Measurements from ENCODE around the gene AP5S1. TPM values are rescaled to one million over a fixed set of nuclear protein-coding genes. Genes with fewer than 3 reads are reported as not detected.

Gene AP5S1
- total RNA-seq, 1 experiment from 2014 or later = 18.3 TPM

- Histone ChIP-seq H3K36me3 (ENCODE audit: low read depth) (no peaks in the 10 kb centered on the region), H4K20me1 (ENCODE audit: insufficient read depth) (peaks cover 7% of the 10 kb centered on the region; the same call in 1 of the 2 replicates), H3K27ac (peak within 1 kb of the TSS; percentile 88), H3K9me2 (ENCODE audit: insufficient read depth) (no peaks in the 10 kb centered on the region), H3K79me2 (ENCODE audit: low read depth) (peaks cover 46% of the 10 kb centered on the region), H3K4me1 (replicated peaks; ENCODE audit: insufficient read depth) (peaks cover 54% of the 10 kb centered on the region), H3K4me3 (peak within 1 kb of the TSS; percentile 100), H2AFZ (peak within 1 kb of the TSS; percentile 99), H3K4me2 (peak within 1 kb of the TSS; percentile 99), H3K27me3 (ENCODE audit: insufficient read depth, low read depth) (no peaks in the 10 kb centered on the region), H3K9me3 (ENCODE audit: insufficient read depth, low read depth) (no peaks in the 10 kb centered on the region), H3F3A (ENCODE audit: insufficient read depth, low read depth) (peaks cover 36% of the 10 kb centered on the region; the same call in 1 of the 2 replicates)
- intact Hi-C loops (cut with micrococcal nuclease; ENCODE audit: unreplicated experiment) = loop anchor here (1.0 to 10.0 kb wide), 3 partner anchors 27 to 132 kb away; partner anchors contain the start of genes AP5S1, CENPB and SIGLEC1
- ChIA-PET CTCF (interaction anchor here (0.6 kb wide), 1 partner anchor 28 kb away, joined by 4 read pairs; no protein-coding TSS in a partner anchor), POLR2A (ENCODE audit: unreplicated experiment) (no interaction called here)
- TF ChIP-seq EZH2 (IDR thresholded peaks at IDR 0.05; ENCODE audit: low read depth) (no peak), CTCF (conservative IDR thresholded peaks at IDR 0.05) (no peak)
- BruUV-seq (replicated peaks) = no TSS peak
- DNase-seq = peak; percentile 66 to 91
Observed at GRCh38 chr20:3846740-3847428, 26.5 kb downstream of the AP5S1 start, which contains the start of gene MAVS. TSS of gene MAVS (plus strand) at chr20:3846834. CDS start at chr20:3854625, 7,791 bp downstream.

- H2AFZ ChIP-seq = peak overlapping the region; percentile 99
- intact Hi-C loops (cut with micrococcal nuclease; ENCODE audit: unreplicated experiment) = loop anchor here (2.0 to 10.0 kb wide), 2 partner anchors 61 to 133 kb away; partner anchors contain the start of genes CENPB and SIGLEC1
Observed at GRCh38 chr20:3847429-3847940, 27.1 kb downstream of the AP5S1 start.

More at GRCh38 chr20:3847429-3847940, 27.1 kb downstream of the AP5S1 start:
- Histone ChIP-seq H3K4me3 (peak overlapping the region; percentile 100), H3F3A (ENCODE audit: insufficient read depth, low read depth) (peaks cover 36% of the 10 kb centered on the region; the same call in 1 of the 2 replicates), H3K4me2 (peak overlapping the region; percentile 99), H3K9me2 (ENCODE audit: insufficient read depth) (no peaks in the 10 kb centered on the region), H3K4me1 (replicated peaks; ENCODE audit: insufficient read depth) (peaks cover 48% of the 10 kb centered on the region), H3K36me3 (ENCODE audit: low read depth) (no peaks in the 10 kb centered on the region), H3K27ac (peak overlapping the region; percentile 88), H4K20me1 (ENCODE audit: insufficient read depth) (peaks cover 10% of the 10 kb centered on the region; the same call in 1 of the 2 replicates), H3K9me3 (ENCODE audit: insufficient read depth, low read depth) (no peaks in the 10 kb centered on the region), H3K79me2 (ENCODE audit: low read depth) (peaks cover 50% of the 10 kb centered on the region), H3K27me3 (ENCODE audit: insufficient read depth, low read depth) (no peaks in the 10 kb centered on the region)
- TF ChIP-seq EZH2 (IDR thresholded peaks at IDR 0.05; ENCODE audit: low read depth) = no peak
- TF ChIP-seq CTCF (conservative IDR thresholded peaks at IDR 0.05) = no peak
- POLR2A ChIA-PET (ENCODE audit: unreplicated experiment) = no interaction called here
- CTCF ChIA-PET = interaction anchor here (0.6 kb wide), 1 partner anchor 29 kb away, joined by 4 read pairs; no protein-coding TSS in a partner anchor
- no peak for DNase-seq
- TSS peak; percentile 44 for BruUV-seq (replicated peaks)

All from PC-9 (cell line).